MCF 10A (cell line): ENCODE measurements around the gene AP2B1. TPM values are rescaled to one million over a fixed set of nuclear protein-coding genes. Genes with fewer than 3 reads are reported as not detected.

Source experiments
- BruUV-seq: library from RNA; stranded (reverse); fragments of 400-500 nt; replicated peaks from 2 replicates; lab custom pipeline; 2021; lab: Mats Ljungman, UMichigan
- CTCF ChIA-PET: fragments of 300-600 bp; sonication (Branson Sonifier 250); formaldehyde crosslinking; extraction: SDS; loops from one replicate; lab custom pipeline; 2021; ENCODE audit warnings: antibody characterized with exemption, inconsistent platforms; lab: Yijun Ruan, JAX
- POLR2A ChIA-PET: fragments of 300-600, 350-650 bp; sonication (Branson Sonifier 250); formaldehyde crosslinking; extraction: SDS; loops from one replicate; lab custom pipeline; 2020; ENCODE audit warnings: antibody characterized with exemption, inconsistent platforms; lab: Yijun Ruan, JAX
- DNase-seq: peaks from one replicate; pipeline ENCODE4 v3.0.0-alpha.2; 2018; ENCODE audit not compliant: unreplicated experiment
- H3K27ac Mint-ChIP-seq: one replicate; pipeline ENCODE4 v1.8.0; 2022; ENCODE audit warnings: mild to moderate bottlenecking, low read depth, mixed read lengths; ENCODE audit not compliant: unreplicated experiment
- H3K27me3 Mint-ChIP-seq: one replicate; pipeline ENCODE4 v1.8.0; 2022; ENCODE audit warnings: mixed read lengths; ENCODE audit not compliant: insufficient read depth, unreplicated experiment
- H3K36me3 Mint-ChIP-seq: one replicate; pipeline ENCODE4 v1.8.0; 2022; ENCODE audit warnings: mild to moderate bottlenecking, moderate library complexity, mixed read lengths; ENCODE audit not compliant: insufficient read depth, unreplicated experiment
- H3K4me1 Mint-ChIP-seq: one replicate; pipeline ENCODE4 v1.8.0; 2022; ENCODE audit warnings: mixed read lengths; ENCODE audit not compliant: insufficient read depth, unreplicated experiment
- H3K4me3 Mint-ChIP-seq: one replicate; pipeline ENCODE4 v1.8.0; 2022; ENCODE audit warnings: mild to moderate bottlenecking, moderate library complexity, mixed read lengths; ENCODE audit not compliant: unreplicated experiment
- H3K9me3 Mint-ChIP-seq: one replicate; pipeline ENCODE4 v1.8.0; 2022; ENCODE audit warnings: mixed read lengths; ENCODE audit not compliant: unreplicated experiment
- CTCF ChIP-seq: fragments of 200-600 bp; IDR thresholded peaks from one replicate; pipeline ENCODE4 v1.8.0; 2022; ENCODE audit warnings: antibody characterized with exemption, mild to moderate bottlenecking; ENCODE audit not compliant: unreplicated experiment
- intact Hi-C: fragments of 100-400 bp; cut with micrococcal nuclease; formaldehyde crosslinking; loops from 2 replicates; pipeline ENCODE4 v1.14.1; 2022
- total RNA-seq: library from RNA; stranded (reverse); gene quantifications from 2 replicates; pipeline ENCODE4 v1.2.3, GENCODE V29; 2022

Gene AP2B1
- total RNA-seq, 1 experiment from 2014 or later = 227 TPM

GRCh38 chr17:35765086-35765710 is 178.1 kb downstream of the AP2B1 start:
- no peaks in the 10 kb centered on the region for H3K9me3 Mint-ChIP-seq
- H3K27me3 Mint-ChIP-seq = no peaks in the 10 kb centered on the region
- ChIA-PET POLR2A (interaction anchor here (0.6 to 27.6 kb wide), 4 partner anchors 10 to 44 kb away, joined by 3 to 736 read pairs (median 247); partner anchors contain the start of genes MMP28 and TAF15), CTCF (interaction anchor here (0.5 to 30.0 kb wide), 13 partner anchors 11 to 739 kb away, joined by 3 to 684 read pairs (median 5); partner anchors contain the start of genes MMP28 and TAF15)
- intact Hi-C loops = no loop called here
- no peak overlapping the region for H3K27ac Mint-ChIP-seq
- H3K4me3 Mint-ChIP-seq = peak overlapping the region; percentile 75
- no TSS peak for BruUV-seq
- TF ChIP-seq CTCF = no peak
- peaks cover 13% of the 10 kb centered on the region for H3K4me1 Mint-ChIP-seq
- DNase-seq = no peak
- H3K36me3 Mint-ChIP-seq = peaks cover 14% of the 10 kb centered on the region

GRCh38 chr17:35765756-35766488 is 178.8 kb downstream of the AP2B1 start:
- ChIA-PET CTCF (interaction anchor here (0.6 to 30.0 kb wide), 11 partner anchors 11 to 740 kb away, joined by 3 to 684 read pairs (median 5); partner anchors contain the start of genes MMP28 and TAF15), POLR2A (interaction anchor here (0.6 to 27.6 kb wide), 5 partner anchors 9 to 43 kb away, joined by 3 to 736 read pairs (median 5); partner anchors contain the start of genes MMP28 and TAF15)
- no peak for DNase-seq
- intact Hi-C loops = no loop called here
- no peak for TF ChIP-seq CTCF
- no peak overlapping the region for H3K27ac Mint-ChIP-seq
- no peaks in the 10 kb centered on the region for H3K27me3 Mint-ChIP-seq
- H3K4me3 Mint-ChIP-seq = no peak overlapping the region
- H3K4me1 Mint-ChIP-seq = peaks cover 13% of the 10 kb centered on the region
- peaks cover 14% of the 10 kb centered on the region for H3K36me3 Mint-ChIP-seq
- BruUV-seq = no TSS peak
- H3K9me3 Mint-ChIP-seq = no peaks in the 10 kb centered on the region

DNA sequence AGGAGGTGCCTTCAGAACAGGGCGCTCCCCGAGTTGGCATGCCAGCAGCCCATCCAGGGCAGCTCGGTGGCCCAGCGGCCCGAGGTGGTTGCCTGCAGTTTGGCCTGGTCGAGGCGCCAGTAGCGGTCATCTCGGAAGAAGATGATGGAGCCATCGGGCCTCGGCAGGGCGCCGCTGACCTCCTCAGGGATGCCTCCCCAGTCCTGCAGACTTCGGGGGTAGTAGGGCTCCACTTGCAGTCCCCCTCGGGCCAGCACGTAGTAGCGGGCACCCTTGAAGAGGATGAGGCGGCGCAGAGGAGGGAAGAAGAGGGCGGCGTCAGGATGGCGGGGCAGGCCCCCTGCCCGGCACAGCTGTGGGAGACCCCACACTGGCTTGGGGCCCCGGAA is 179.4 kb downstream of the AP2B1 start:
- Mint-ChIP-seq H3K27me3 (no peaks in the 10 kb centered on the region), H3K36me3 (peaks cover 14% of the 10 kb centered on the region), H3K9me3 (no peaks in the 10 kb centered on the region), H3K4me1 (peaks cover 13% of the 10 kb centered on the region), H3K4me3 (no peak overlapping the region), H3K27ac (no peak overlapping the region)
- no TSS peak for BruUV-seq
- DNase-seq = no peak
- ChIA-PET CTCF (interaction anchor here (0.7 to 30.0 kb wide), 12 partner anchors 9 to 154 kb away, joined by 3 to 684 read pairs (median 6); partner anchors contain the start of genes GAS2L2, MMP28 and TAF15), POLR2A (interaction anchor here (0.8 to 27.6 kb wide), 4 partner anchors 9 to 42 kb away, joined by 3 to 736 read pairs (median 247); partner anchors contain the start of genes MMP28 and TAF15)
- no peak for TF ChIP-seq CTCF
- intact Hi-C loops = no loop called here
